ENCODE measurements around the gene GPR50.

The GPR50 gene

DNA sequence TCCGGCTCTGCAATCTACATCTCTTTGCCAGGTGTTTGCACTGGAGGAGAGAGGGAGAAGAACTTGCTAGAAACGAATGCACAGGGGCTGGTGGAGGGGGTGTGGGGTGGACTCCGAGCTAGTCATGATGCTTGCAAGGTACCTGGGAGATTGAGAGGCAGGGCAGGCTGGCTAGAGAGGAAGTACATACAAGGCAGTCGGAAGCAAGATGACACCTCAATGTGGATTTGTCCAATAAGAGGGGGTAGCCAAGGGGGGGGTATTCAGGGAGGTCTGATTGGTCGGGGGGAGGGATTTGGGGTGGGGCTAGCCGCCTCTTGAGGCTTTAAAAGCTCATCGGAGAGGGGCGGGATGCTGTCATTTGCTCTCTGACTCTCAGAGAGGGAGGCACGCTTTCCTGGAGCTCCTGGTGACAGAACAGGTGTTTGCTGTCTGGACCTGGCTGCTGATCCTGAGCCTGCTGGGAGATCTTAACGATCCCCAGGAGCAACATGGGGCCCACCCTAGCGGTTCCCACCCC lies at the start of gene GPR50:
GPR50 (plus strand) TSS at position 354 of the 520 bp plus-strand sequence; CDS start at position 492, 138 bp downstream.
- no peak for DNase-seq (ENCODE audit: low read depth)

DNA sequence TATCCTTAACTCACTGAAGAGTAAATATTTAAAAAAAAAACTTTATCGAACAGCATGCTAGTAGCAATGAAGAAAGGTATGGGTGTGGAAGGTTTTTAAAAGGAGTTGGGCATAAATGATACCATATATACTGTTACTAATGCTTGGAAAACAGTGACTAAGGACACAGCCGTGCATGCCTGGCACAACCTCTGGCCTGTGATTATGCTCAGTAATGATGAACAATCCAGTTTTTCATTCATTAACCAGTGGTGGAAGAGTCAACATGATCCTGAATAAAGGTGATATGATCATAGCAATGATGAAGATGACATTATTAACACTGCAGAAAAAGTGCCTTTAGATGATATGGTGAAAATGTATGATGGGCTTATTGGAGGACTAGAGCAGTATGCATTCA lies 43.9 kb upstream of the GPR50 start:
- DNase-seq (ENCODE audit: low read depth), result no peak

DNA sequence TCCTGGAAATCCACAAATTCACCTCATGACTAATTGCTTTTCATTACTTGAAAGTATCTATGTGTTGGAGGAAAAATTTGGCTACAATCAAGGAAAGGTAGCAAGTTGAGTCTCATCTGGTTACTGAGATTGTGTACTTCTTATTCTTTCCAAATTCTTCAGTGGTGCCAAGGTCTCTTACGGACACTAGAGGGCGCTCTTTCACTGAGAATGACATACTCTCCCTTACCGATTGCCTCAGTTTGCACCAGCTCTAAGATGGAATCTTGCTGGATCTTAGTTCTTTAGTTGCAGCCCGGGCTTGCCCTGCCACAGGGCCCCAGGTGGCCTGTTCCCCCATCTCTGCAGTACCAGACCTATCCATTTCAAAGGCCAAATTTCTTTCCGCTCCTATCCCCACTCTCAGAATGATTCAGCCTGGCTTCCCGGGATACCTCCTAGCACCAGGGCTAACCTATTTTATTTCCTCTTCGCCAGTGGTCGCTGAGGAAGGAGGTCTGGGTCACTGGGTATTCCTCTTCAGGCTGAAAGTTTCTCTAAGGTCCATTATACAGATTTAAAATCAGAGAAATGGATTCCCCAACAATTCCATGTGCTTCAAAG lies 24.6 kb upstream of the GPR50 start:
- peak; percentile 6 for DNase-seq (ENCODE audit: low read depth)

DNA sequence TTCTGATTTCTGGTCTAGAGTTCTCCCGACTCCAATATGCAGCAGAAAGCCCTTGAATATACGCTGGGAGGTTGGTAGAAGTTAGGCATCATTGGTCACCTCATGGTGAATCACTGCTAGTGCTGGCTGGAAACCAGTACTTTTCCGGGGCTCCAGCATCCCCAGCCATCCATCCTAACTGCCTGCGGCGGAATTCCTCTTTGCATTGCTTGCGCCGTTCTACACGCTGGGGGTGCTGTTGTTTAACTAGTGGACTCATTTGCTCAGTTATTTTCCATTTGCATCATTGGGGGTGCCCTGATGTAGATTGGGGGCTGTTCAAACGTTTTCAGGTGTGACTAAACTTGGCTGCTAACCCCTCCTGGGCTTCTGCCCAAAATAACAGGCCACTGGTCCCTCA lies 23.3 kb upstream of the GPR50 start:
- no peak for DNase-seq (ENCODE audit: low read depth)

DNA sequence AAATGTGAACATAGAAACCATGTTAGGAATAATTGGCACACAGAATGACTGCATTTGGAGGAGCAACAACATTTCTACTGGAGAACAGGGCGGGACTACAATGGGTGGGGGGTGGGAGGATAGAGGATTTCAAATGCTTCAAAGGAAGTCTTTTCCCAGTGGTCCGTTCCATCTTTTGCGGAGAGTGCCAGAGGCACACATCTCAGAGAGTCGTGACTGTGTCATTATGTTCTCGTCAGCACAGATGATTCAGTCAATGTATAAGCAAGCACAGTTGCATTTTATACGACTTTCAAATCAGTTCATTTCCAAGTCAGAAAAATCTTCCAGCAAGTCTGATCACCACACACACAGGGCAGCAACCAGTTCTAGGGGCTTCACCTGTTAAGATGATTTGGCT lies 22.7 kb upstream of the GPR50 start:
- no peak for DNase-seq (ENCODE audit: low read depth)

DNA sequence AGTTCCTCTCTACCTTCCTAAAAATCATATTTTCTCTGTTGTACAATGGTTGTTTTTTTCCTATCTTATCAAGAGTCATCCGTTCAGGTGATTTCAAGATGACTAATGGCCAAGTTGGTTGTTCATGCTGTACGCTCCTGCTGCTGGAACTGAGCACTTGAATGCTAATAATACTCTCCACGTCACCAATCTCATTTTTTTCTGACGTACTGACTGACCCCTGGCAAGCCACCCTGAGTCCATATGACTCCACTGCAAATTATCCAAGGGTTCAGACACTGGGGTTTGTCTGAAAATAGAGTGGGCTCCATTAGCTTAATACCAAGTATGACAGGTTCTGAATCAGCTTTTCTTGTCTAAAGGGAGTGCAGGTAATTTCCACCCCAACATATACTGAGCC lies 21.1 kb upstream of the GPR50 start:
- no peak for DNase-seq (ENCODE audit: low read depth)

DNA sequence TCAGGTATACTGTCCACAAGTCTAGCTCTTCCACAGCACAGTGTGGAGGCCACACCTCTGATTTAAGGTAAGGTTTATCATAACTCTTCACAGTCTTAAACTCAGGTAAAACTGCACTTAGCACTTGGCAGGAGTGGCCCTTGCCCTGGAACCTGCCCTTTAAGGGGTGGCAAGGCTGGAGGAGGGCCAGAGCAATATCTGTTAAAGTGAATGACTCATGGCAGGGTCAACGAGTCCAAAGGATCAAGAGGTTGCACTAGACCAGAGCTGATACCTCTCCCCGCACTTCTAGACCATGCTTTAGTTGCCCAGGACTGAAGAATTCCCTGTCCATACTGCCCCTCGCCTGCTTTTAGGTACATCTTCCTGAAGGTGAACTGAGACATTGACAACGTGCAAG lies 14.7 kb upstream of the GPR50 start:
- no peak for DNase-seq (ENCODE audit: low read depth)

DNA sequence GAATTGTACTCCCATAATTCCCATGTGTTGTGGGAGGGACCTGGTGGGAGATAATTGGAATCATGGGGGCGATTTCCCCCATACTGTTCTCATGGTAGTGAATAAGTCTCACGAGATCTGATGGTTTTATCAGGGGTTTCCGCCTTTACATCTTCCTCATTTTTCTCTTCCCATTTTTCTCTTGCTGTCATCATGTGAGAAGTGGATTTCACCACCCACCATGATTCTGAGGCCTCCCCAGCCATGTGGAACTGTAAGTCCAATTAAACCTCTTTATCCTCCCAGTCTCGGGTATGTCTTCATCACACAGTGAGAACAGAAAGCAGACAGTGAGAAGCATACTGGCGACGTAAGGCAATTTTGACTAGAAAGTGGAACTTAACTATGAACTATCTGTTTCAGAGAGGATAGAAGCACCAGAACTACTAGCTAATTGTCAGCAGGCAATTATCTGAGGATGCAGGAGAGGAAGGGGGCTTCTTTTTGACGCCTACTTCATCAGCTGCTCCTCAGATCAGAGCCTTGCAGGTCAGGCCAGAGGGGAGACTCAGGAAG lies 8.5 kb upstream of the GPR50 start:
- no peak for DNase-seq (ENCODE audit: low read depth)

DNA sequence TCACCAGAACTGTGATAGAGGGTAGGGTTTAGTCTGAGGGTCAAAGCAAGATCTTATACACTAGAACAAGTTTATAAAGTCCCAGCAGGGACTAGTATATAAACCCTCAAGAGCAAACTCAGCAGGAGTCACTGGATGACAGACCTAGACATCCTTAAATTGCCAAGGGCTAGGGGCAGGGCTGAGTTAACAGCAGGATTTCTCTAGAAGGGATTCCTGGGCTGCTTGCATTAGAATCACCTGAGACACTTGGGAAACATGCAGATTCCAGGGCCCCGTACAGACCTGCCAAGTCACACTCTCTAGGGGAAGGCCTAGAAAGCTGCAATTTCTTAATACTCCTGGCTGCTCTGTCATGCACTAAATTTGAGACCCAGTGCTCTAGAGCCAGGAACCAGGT lies 6.6 kb upstream of the GPR50 start:
- no peak for DNase-seq (ENCODE audit: low read depth)

DNA sequence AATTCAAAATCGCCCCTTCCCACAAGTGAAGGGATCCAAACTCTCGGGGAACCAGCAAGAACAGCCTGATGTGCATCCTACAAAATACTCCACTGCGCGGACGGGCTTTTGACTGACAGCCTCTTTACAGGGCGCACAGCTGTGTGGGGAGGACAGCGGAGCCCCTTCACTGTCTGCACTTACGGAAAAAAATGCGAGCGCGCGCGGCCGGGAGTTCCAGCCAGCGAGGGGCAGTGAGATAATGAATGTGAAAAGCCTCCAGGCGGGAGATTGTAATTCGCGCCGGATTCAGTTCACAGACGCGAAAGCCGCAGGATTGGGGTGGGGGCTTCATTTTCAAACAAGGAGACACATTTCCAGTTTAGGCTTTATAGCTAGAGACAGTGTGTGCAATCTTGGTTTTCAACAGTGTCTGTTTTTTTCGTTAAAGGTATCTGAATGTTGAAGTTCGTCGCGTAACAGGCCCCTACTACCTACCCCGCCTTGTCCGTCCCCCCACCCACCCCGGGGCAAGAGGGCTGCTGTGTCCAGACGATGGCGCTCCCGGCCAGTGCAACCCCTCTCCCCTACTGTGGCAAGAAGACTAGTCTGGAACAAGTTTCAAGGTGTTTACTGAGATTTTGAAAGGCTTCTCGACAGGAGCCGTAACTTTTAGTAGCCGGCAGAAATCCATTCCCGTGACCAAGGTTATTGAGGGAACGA lies 1.7 kb upstream of the GPR50 start:
- no peak for DNase-seq (ENCODE audit: low read depth)

DNA sequence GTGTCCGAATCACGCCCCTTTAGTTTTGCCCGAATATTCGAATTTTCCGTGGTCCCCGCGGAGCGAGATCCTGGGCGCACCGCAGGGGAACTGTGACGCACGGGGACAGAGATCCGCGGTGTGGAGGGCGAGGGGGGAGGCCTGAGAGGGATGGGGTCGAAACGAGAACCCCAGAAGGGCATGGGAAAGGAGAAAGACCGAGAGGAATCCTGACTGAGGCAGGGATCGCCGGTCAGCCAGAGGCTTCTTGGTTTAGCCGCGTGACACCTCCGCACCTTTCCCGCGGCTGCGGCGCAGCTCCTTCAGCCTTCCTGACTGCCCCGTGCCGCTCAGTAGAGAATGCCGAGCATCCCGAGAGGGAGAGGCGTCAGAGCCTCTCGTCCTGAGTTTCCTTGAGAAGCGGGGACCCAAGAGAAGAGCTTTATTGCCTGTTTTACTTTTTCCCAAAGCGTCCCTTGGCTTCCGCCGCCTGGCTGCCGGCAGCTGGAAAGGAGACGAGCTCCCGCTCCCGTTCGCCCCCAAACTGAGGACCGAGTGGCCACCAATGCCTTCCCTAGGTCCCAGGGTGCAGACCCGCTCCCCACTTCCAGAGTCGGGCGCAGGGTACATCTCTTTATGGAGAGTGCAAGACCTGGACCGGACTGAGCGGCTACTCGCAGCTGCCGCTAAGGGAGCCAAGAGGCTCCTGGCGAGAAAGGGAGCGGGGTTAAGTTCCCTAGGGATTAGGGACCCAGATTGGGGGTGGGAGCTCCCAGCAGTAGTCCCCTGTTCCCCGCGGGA lies 911 bp upstream of the GPR50 start:
- DNase-seq (ENCODE audit: low read depth), result no peak

DNA sequence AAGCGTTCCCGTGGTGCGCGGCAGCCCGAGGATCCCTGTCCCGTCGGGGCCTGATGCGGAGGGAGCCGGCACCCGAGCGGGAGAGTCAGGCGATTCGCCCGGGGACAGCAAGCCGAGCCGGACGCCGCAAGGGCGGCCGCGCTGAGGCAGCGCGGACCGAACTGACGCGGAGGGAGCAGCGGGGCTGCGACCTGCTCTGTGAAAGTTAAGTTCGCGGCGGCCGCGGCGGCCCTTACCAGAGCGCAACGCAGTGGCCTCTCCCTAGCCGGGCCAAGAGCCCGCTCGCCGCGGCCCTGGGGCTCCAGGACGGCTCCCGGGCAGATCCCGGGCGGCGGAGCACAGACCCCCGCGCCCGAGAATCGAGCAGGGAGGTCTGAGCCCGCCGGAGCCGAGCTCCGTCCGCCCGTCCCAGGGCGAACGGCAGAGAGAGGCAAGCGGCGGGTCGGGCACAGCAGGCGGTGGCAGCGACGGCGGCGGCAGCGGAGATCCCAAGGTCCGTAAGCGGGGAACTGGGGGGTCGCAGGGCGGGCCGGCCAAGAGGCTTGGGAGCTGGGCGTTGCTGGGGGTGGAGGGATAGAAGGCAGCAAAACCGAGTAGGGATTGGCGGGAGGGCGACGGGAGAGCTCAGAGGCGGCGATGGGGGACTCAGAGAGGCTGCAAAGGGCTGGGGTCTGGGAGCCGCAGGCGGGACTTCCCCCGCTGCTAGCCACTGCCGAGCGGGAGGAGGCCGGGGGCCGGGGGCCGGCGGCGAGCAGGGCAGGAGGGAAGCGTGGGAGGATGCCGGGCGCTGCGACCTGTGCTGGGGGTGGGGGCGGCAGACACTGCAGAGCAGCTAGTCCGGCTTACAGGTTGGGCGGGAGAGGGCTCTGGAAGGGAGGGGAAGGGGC lies 1.0 kb downstream of the GPR50 start:
- no peak for DNase-seq (ENCODE audit: low read depth)

DNA sequence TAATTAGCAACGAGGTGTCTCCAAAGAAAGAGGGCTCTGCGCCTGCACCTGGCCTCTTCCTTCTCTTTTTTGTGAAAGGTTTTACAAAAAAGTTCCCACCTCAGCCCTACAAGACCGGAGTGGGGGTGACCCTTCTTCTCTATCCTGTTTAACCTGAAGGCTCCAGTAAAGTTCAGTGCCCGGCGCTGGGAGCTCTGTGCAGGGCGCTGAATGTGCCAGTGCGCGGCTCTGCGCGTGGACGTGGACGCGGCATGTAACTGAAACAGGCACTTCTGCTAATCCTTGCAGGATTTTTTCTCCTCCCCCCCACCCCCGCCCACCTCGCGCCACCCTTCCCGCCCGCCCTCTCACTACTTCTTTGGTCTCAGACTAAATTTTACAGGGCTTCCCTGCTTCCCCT lies 2.4 kb downstream of the GPR50 start:
- DNase-seq (ENCODE audit: low read depth), result no peak

DNA sequence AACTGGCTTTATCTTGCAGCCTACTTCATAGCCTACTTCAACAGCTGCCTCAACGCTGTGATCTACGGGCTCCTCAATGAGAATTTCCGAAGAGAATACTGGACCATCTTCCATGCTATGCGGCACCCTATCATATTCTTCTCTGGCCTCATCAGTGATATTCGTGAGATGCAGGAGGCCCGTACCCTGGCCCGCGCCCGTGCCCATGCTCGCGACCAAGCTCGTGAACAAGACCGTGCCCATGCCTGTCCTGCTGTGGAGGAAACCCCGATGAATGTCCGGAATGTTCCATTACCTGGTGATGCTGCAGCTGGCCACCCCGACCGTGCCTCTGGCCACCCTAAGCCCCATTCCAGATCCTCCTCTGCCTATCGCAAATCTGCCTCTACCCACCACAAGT lies 4.0 kb downstream of the GPR50 start:
- no peak for DNase-seq (ENCODE audit: low read depth)

DNA sequence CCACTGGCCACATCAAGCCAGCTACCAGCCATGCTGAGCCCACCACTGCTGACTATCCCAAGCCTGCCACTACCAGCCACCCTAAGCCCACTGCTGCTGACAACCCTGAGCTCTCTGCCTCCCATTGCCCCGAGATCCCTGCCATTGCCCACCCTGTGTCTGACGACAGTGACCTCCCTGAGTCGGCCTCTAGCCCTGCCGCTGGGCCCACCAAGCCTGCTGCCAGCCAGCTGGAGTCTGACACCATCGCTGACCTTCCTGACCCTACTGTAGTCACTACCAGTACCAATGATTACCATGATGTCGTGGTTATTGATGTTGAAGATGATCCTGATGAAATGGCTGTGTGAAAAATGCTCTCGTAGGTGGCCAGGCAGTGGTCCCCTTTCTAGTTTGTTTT lies 4.7 kb downstream of the GPR50 start:
- DNase-seq (ENCODE audit: low read depth), result no peak

DNA sequence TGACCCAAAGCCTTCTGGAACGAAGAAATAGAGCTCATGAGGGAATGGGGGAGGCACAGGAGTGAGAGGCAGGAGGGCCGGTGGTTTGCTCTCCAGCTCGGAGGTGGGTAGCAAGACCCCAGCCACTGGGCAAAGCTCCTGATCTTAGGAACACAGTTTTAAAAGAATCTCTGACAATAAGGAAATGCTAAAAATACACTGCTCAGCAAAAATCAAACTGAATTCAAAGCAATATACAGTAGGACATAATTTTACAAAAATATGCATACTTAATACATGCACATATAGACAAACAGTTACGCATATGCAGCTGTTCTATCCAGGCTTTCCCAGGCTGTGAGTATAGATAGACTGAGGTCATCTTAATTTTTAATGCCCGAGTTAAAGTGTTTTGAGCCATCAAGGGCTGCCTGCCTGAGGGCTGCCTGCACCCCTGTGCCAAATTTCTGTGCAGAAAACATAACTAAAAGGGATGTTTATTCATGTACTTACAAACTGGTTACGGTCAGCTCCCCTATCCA lies 6.9 kb downstream of the GPR50 start:
- no peak for DNase-seq (ENCODE audit: low read depth)

DNA sequence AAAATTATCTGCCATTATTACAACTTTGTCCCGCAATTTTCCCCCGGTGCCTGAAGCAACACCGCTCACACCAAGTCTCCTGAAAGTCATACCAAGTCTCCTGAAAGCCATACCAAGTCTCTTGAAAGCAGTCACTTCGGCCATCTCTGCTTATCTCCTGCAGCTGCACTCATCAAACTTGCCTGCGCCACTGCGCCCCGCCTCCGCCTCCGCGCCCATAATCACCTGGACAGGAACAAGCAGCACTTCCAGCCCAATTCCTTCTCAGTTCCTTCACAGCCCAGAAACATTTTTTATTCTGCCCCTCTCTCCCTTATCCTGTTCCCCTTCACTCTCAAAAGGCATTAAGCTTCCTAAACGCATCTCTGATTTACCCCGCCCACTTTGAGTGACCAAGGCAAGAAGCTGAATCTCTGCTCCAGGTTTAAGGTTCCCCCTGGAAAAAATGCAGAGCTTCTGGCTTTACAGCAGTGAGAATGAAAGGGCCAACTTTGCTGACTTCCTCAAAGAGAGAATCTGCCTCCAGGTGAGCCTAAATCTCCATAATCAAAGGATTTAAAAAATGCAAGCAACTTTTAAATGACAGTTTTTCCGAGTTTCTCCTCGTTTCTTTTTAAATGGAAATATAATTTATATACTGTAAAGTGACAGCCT lies 7.7 kb downstream of the GPR50 start:
- no peak for DNase-seq (ENCODE audit: low read depth)

DNA sequence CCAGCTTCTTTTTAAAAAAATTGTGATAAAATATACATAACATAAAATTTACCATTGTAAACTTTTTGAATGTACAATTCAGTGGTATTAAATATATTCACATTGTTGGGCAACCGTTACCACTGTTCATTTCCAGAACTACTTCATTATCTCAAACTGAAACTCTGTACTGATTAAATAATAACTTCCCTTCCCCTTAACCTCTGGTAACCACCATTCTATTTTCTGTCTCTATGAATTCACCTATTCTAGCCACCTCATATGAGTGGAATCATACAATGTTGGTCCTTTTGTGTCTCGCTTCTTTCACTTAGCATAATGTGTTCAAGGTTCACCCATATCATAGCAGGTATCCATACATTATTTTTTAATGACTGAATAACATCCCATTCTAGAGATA lies 8.3 kb downstream of the GPR50 start:
- DNase-seq (ENCODE audit: low read depth), result no peak

DNA sequence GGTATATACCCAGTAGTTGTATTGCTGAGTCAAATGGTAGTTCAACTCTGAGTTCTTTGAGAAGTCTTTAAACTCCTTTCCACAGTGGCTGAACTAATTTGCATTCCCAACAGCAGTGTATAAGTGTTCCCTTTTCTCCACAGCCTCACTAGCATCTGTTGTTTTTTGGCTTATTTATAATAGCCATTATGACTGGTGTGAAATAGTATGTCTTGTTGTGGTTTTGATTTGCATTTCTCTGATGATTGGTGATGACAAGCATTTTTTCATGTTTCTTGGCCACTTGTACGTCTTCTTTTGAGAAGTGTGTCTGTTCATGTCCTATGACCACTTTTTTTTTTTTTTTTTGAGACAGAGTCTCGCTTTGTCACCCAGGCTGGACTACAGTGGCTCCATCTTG lies 30.5 kb downstream of the GPR50 start:
- no peak for DNase-seq (ENCODE audit: low read depth)

DNA sequence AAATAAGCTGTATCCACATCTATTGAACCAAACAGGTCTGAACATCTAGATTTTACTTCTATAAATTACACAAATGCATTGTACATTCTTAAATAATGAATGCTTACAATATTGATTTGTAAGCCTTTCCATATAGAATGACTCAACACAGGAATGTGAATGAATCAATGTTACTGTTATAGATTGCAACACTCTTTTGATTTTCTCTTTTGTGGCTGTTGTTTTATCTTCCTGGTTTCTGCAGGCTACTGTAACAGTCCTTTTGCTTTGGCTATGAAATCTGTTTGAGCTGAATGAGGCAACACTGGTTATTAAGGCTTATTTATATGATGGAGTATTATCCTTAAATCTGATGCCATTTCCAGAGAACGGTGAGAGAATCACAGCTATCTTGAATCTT lies 49.5 kb downstream of the GPR50 start:
- DNase-seq (ENCODE audit: low read depth), result no peak

DNA sequence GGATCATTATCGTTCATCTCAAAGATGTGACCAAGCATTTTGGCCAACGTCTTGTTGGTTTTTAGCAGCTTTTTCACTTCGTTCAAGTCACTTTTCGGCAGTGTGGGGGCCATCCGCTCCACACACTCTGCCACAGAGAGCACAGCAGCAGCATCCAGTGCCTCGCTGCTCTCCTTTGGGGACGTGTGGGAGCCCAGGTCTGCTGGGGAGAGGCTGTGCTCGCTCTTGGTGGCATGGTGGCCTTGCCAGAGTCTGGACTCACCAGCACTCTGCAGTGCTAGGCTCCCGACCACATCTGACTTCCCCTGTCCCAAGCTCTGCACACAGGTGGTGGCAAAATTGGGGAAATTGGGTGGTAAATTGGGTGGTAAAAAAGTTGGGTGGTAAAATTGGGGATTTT lies 50.6 kb downstream of the GPR50 start:
- no peak for DNase-seq (ENCODE audit: low read depth)

All from GM04503 (cell line).